GM21576 (cell line): ENCODE data around the gene PGA5.

Experiments used
- ATAC-seq: cut with Tn5 transposase; IDR thresholded peaks from one replicate; pipeline ENCODE4 v1.9.1; 2021; ENCODE audit warnings: mild to moderate bottlenecking, moderate library complexity; ENCODE audit not compliant: unreplicated experiment

Gene PGA5

GRCh38 chr11:61293867-61294716 is 53.1 kb downstream of the PGA5 start:
- peak; percentile 33 for ATAC-seq

GRCh38 chr11:61294717-61295595 is 54.0 kb downstream of the PGA5 start, which contains the start of gene VWCE:
Gene VWCE, minus strand, starts transcription at chr11:61295316. Its CDS starts 279 bp downstream, at chr11:61295037.
- ATAC-seq, result peak; percentile 69

- no peak for ATAC-seq
Measured at GRCh38 chr11:61295596-61295926, 54.6 kb downstream of the PGA5 start.

- ATAC-seq, result no peak
Measured at GRCh38 chr11:61297341-61297740, 56.4 kb downstream of the PGA5 start.

- no peak for ATAC-seq
Measured at GRCh38 chr11:61297746-61298145, 56.8 kb downstream of the PGA5 start.

DNA sequence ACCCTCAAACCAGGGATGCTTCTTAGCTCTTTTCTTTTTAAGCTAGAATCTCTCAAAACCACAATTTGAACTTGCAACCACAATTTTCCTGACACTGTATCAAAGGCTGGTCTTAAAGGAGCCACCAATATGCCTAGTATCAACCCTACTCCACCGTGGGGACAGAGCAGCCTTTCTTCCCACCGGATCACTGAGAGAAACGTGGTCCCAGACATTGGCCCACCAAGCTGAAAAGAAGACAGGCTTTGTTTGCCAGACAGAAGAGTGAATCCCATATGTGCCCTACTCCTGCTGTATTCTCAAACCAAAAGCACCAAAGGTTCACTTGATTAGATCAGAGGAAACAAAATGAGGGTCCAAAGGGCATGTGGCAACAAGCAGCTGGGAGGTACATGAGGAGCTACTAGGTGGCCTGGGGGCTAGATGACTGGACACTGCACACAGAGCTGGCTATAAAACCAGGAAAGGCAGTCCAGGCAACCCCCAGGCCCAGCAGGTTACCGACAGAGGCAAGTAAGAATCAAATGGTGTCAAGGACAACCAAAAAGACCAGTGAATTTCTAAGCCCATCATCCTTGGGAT is 57.8 kb downstream of the PGA5 start:
- no peak for ATAC-seq
